ENCODE data around the gene CPVL.

GRCh38 chr7:29131678-29132077, 14.7 kb downstream of the CPVL start:
- TF ChIP-seq POLR2A (IDR thresholded peaks at IDR 0.05; ENCODE audit: low read length) (no peak), GATA1 (IDR thresholded peaks at IDR 0.05; ENCODE audit: low read depth, low read length) (no peak)

Data from erythroblast (primary cell).